T-cell (primary cell): ENCODE data around the gene WDR46. TPM values are rescaled to one million over a fixed set of nuclear protein-coding genes. Genes with fewer than 3 reads are reported as not detected.
A peak's percentile ranks its signal among the peaks of the same experiment; 100 is the strongest.

ENCODE experiments used
- ATAC-seq, 4 experiments: fragments of 200-7000 bp in 3 of 4; fragments of 150-1000 bp in 1 of 4; cut with Tn5 transposase; replicated peaks in 1 of 4; 1 replicate in 3 of 4; 2 replicates in 1 of 4; pipeline ENCODE4 v1.10.0; 2021; ENCODE audit warnings: moderate library complexity in 3 of 4, mild to moderate bottlenecking in 2 of 4, moderate number of reproducible peaks in 1 of 4
- CTCF ChIA-PET, 2 donors: fragments of 300-600 bp; sonication (Branson Sonifier 250); formaldehyde crosslinking; loops; one replicate each; lab custom pipeline; 2022; ENCODE audit warnings: antibody characterized with exemption in 2 of 2; lab: Charles Lee
- POLR2A ChIA-PET, 2 donors: fragments of 300-600 bp; sonication (Branson Sonifier 250); formaldehyde crosslinking; loops; one replicate each; lab custom pipeline; 2022; ENCODE audit warnings: antibody characterized with exemption in 2 of 2; lab: Charles Lee
- DNase-seq, 35 experiments: peaks; one replicate each; pipeline versions ENCODE4 v3.0.0 to v3.0.0-alpha.2; 2013 to 2023
- H3K27ac ChIP-seq: one replicate; pipeline ENCODE4 v1.5.1; 2013; ENCODE audit warnings: low read length
- H3K27me3 ChIP-seq, 2 experiments: replicated peaks in 1 of 2; 1 replicate in 1 of 2; 2 replicates in 1 of 2; pipeline versions ENCODE4 v1.6.1 to v1.7.0; 2013; ENCODE audit warnings: low read length in 1 of 2, mixed read lengths in 1 of 2; ENCODE audit not compliant: control insufficient read depth in 2 of 2, insufficient read depth in 2 of 2; ENCODE audit errors: extremely low read depth in 1 of 2
- H3K36me3 ChIP-seq, 2 donors: 1 replicate in 1 of 2; 2 replicates in 1 of 2; pipeline versions ENCODE4 v1.6.1 to v1.7.0; 2013; ENCODE audit warnings: low read length in 1 of 2; ENCODE audit not compliant: control insufficient read depth in 2 of 2, insufficient read depth in 1 of 2; ENCODE audit errors: extremely low read depth in 1 of 2
- H3K4me1 ChIP-seq, 2 experiments: 1 replicate in 1 of 2; 2 replicates in 1 of 2; pipeline versions ENCODE4 v1.6.1 to v1.7.0; 2013; ENCODE audit warnings: low read length in 2 of 2, mixed read lengths in 1 of 2; ENCODE audit not compliant: insufficient read depth in 2 of 2, control insufficient read depth in 1 of 2; ENCODE audit errors: extremely low read depth in 1 of 2
- H3K4me3 ChIP-seq, 2 donors: 1 replicate in 1 of 2; 2 replicates in 1 of 2; pipeline versions ENCODE4 v1.5.1 to v1.7.0; 2013; ENCODE audit warnings: mild to moderate bottlenecking in 2 of 2, low read length in 1 of 2, moderate library complexity in 1 of 2; ENCODE audit not compliant: control insufficient read depth in 1 of 2; ENCODE audit errors: extremely low read depth in 1 of 2
- H3K9me3 ChIP-seq: 2 replicates; pipeline ENCODE4 v1.7.0; 2013
- H3K27ac Mint-ChIP-seq, 2 donors: one replicate each; pipeline ENCODE4 v1.8.0; 2020 to 2021; ENCODE audit warnings: mild to moderate bottlenecking in 2 of 2, mixed read lengths in 2 of 2
- H3K27me3 Mint-ChIP-seq, 2 donors: one replicate each; pipeline ENCODE4 v1.8.0; 2021 to 2022; ENCODE audit warnings: mixed read lengths in 2 of 2
- H3K36me3 Mint-ChIP-seq: one replicate; pipeline ENCODE4 v1.8.0; 2021; ENCODE audit warnings: mixed read lengths
- H3K4me1 Mint-ChIP-seq, 3 donors: one replicate each; pipeline ENCODE4 v1.8.0; 2020 to 2022; ENCODE audit warnings: mixed read lengths in 3 of 3, mild to moderate bottlenecking in 1 of 3
- H3K4me3 Mint-ChIP-seq, 3 donors: one replicate each; pipeline ENCODE4 v1.8.0; 2020 to 2022; ENCODE audit warnings: mild to moderate bottlenecking in 3 of 3, mixed read lengths in 3 of 3, moderate library complexity in 3 of 3
- H3K9me3 Mint-ChIP-seq, 3 donors: one replicate each; pipeline ENCODE4 v1.8.0; 2020 to 2022; ENCODE audit warnings: mixed read lengths in 3 of 3
- WGBS: methylation state at CpG from one replicate; pipeline ENCODE4 v1.1.5; 2013; ENCODE audit warnings: missing lambda C conversion rate; ENCODE audit not compliant: insufficient coverage; 5-methylcytosine and 5-hydroxymethylcytosine counted together
- total RNA-seq, 35 experiments: library from RNA in 6 of 35; stranded (reverse) in 6 of 35; fragments of 120-200 nt in 1 of 35; gene quantifications; one replicate each; pipeline versions ENCODE4 v1.2.1 to v1.2.4 and lab custom pipeline; 2013 to 2026

WDR46 gene
- total RNA-seq, 5 donors from 2014 or later (not counting 1 experiment from before 2014, with no cell fraction given), result 38.3 to 74.4 (median 60.4) TPM

DNA sequence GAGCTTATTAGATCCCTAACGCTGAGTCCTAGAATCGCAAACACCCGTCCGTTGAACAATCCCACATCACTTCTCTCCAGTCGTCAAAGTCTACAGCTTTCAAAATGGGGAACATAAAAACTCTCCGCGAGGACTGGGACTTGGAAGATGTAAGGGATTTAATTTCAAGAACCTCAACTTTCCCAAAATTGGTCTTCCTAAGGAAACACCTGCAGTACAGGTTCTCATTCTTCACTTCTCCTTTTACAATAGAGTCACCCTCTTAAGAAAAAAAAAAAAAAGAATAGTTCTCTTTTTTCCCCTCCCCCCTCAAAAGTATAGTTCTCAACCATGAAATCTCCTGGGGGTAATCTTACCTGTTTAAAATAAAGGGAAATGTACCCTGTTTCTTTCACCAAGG is 35.1 kb upstream of the WDR46 start:
- ATAC-seq (no peak), DNase-seq (no peak)
- no CpG with 5 or more reads among the region's 7 CpGs for WGBS
- Histone ChIP-seq H3K36me3 (peaks cover 6 to 25% of the 10 kb centered on the region in 2 donors), H3K9me3 (no peaks in the 10 kb centered on the region), H3K4me1 (peaks cover 30 to 42% of the 10 kb centered on the region in 2 experiments), H3K4me3 (peak overlapping the region; percentile 94 to 97), H3K27me3 (no peaks in the 10 kb centered on the region), H3K27ac (peak overlapping the region; percentile 87)
- H3K9me3 Mint-ChIP-seq, result no peaks in the 10 kb centered on the region
- H3K27ac Mint-ChIP-seq, result peak overlapping the region; percentile 97 to 98
- peak overlapping the region; percentile 96 to 100 (median 99) for H3K4me3 Mint-ChIP-seq
- no peaks in the 10 kb centered on the region for H3K27me3 Mint-ChIP-seq
- peaks cover 25% of the 10 kb centered on the region for H3K36me3 Mint-ChIP-seq
- peaks cover 42 to 50% (median 48%) of the 10 kb centered on the region in 3 donors for H3K4me1 Mint-ChIP-seq
- ChIA-PET CTCF (interaction anchor here in 1 of 2 donors (0.7 kb wide), 1 partner anchor 130 kb away, joined by 3 read pairs; the partner anchor contains the start of gene ZBTB9), POLR2A (interaction anchor here (0.6 to 1.1 kb wide), 4 partner anchors 17 to 1731 kb away, joined by 3 to 9 read pairs (median 7); no protein-coding TSS in a partner anchor)

DNA sequence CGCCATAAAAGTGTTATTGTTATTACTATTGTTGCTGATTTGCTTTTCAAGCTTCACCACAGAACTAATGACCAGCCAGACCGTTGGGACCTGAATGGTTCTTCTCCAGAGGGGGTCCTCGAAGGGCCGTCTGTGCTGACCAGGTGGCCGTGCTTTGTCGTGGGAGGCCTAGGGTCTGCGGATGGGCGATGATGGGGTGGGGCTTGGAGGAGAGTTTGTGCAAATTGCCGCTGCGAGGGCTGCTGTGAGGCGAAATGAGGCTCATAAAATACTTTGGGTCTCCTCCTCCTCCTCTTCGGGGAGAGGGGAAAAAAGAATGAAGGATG is 34.5 kb upstream of the WDR46 start:
- no CpG with 5 or more reads among the region's 12 CpGs for WGBS
- DNase-seq, result no peak
- H3K36me3 Mint-ChIP-seq, result peaks cover 30% of the 10 kb centered on the region
- H3K9me3 Mint-ChIP-seq, result no peaks in the 10 kb centered on the region
- peaks cover 47 to 55% (median 53%) of the 10 kb centered on the region in 3 donors for H3K4me1 Mint-ChIP-seq
- no peak for ATAC-seq
- CTCF ChIA-PET, result interaction anchor here in 1 of 2 donors (0.7 kb wide), 1 partner anchor 131 kb away, joined by 3 read pairs; the partner anchor contains the start of gene ZBTB9
- H3K27ac Mint-ChIP-seq, result peak overlapping the region; percentile 97 to 98
- peak overlapping the region; percentile 87 for H3K27ac ChIP-seq
- H3K36me3 ChIP-seq, result peaks cover 11 to 30% of the 10 kb centered on the region in 2 donors
- POLR2A ChIA-PET, result interaction anchor here (0.6 to 1.1 kb wide), 5 partner anchors 17 to 1730 kb away, joined by 3 to 9 read pairs (median 6); no protein-coding TSS in a partner anchor
- H3K4me1 ChIP-seq, result peaks cover 35 to 47% of the 10 kb centered on the region in 2 experiments
- H3K27me3 ChIP-seq, result no peaks in the 10 kb centered on the region
- peak overlapping the region; percentile 96 to 100 (median 99) for H3K4me3 Mint-ChIP-seq
- no peaks in the 10 kb centered on the region for H3K9me3 ChIP-seq
- peak overlapping the region; percentile 94 to 97 for H3K4me3 ChIP-seq
- no peaks in the 10 kb centered on the region for H3K27me3 Mint-ChIP-seq

GRCh38 chr6:33321227-33321626 is 32.2 kb upstream of the WDR46 start:
- peak overlapping the region; percentile 77 to 100 (median 99) for H3K4me3 Mint-ChIP-seq
- Histone ChIP-seq H3K27ac (peak overlapping the region; percentile 87), H3K9me3 (no peaks in the 10 kb centered on the region), H3K4me3 (peak overlapping the region; percentile 35 to 97), H3K36me3 (peaks cover 12 to 36% of the 10 kb centered on the region in 2 donors), H3K27me3 (no peaks in the 10 kb centered on the region), H3K4me1 (peaks cover 41 to 67% of the 10 kb centered on the region in 2 experiments)
- H3K27ac Mint-ChIP-seq, result peak overlapping the region; percentile 78 to 82
- DNase-seq (no peak), ATAC-seq (no peak)
- peaks cover 32% of the 10 kb centered on the region for H3K36me3 Mint-ChIP-seq
- ChIA-PET CTCF (no interaction called here), POLR2A (interaction anchor here in 1 of 2 donors (0.6 kb wide), 1 partner anchor 1363 kb away, joined by 3 read pairs; no protein-coding TSS in a partner anchor)
- H3K27me3 Mint-ChIP-seq, result no peaks in the 10 kb centered on the region
- WGBS, result 89% methylated on average over 8 of the region's 9 CpGs
- peaks cover 67 to 76% (median 71%) of the 10 kb centered on the region in 3 donors for H3K4me1 Mint-ChIP-seq
- H3K9me3 Mint-ChIP-seq, result no peaks in the 10 kb centered on the region

DNA sequence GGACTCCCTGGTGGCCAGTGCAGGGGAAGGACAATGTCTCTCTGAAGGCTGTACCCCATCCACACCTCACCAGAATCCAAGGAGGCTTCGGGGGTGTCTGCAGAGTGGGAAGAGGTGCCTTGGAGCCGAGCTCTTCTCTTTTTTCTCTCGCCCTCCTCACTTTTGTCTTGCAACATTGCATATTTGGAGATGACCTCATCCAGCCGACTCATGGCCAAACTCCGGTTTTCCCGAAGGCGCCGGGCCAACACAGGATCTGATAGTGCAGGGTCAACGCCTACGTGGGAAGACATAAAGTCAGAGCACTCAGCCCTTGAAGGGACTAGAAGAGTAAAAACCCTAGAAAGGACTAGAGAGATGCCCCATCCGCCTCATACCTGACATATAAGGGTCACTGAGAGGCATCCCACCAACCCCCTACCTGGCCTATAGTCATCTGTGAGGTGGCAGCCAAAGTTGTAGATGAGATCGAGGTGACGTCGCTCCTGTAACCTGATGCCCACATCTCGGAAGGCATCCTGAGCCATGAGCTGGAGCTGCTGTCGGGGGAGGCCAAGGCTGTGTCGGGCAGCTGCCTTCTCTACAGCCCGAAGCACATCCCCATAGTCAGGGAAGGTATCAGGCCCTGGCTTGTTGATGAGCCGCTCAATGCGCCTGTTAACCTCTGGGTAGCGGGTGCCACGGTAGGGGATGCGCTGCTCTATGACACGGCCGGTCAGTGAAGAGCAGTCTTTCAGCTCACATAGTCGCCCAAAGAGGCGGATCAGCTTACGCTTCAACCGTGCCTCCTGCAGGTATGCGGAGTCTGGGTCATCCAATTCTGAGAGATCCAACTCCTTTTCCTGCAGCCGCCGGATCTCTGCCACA is 31.5 kb upstream of the WDR46 start:
- H3K4me3 Mint-ChIP-seq, result peak overlapping the region; percentile 77 to 100 (median 99)
- peaks cover 74 to 80% (median 78%) of the 10 kb centered on the region in 3 donors for H3K4me1 Mint-ChIP-seq
- no peak for DNase-seq
- H3K36me3 Mint-ChIP-seq, result peaks cover 32% of the 10 kb centered on the region
- H3K9me3 Mint-ChIP-seq, result no peaks in the 10 kb centered on the region
- H3K27ac ChIP-seq, result peak overlapping the region; percentile 15
- H3K36me3 ChIP-seq, result peaks cover 12 to 39% of the 10 kb centered on the region in 2 donors
- ATAC-seq, result no peak
- CTCF ChIA-PET, result no interaction called here
- peak overlapping the region; percentile 78 to 82 for H3K27ac Mint-ChIP-seq
- H3K27me3 ChIP-seq, result no peaks in the 10 kb centered on the region
- H3K4me1 ChIP-seq, result peaks cover 41 to 74% of the 10 kb centered on the region in 2 experiments
- POLR2A ChIA-PET, result interaction anchor here in 1 of 2 donors (0.6 kb wide), 1 partner anchor 1362 kb away, joined by 3 read pairs; no protein-coding TSS in a partner anchor
- peak overlapping the region in 1 of 2 donors; percentile 35 for H3K4me3 ChIP-seq
- no peaks in the 10 kb centered on the region for H3K9me3 ChIP-seq
- 93% methylated on average over 28 of the region's 32 CpGs for WGBS
- H3K27me3 Mint-ChIP-seq, result no peaks in the 10 kb centered on the region

GRCh38 chr6:33319939-33320314 is 30.9 kb upstream of the WDR46 start:
- H3K36me3 Mint-ChIP-seq, result peaks cover 32% of the 10 kb centered on the region

More at GRCh38 chr6:33319939-33320314, 30.9 kb upstream of the WDR46 start:
- Histone ChIP-seq H3K9me3 (no peaks in the 10 kb centered on the region), H3K27ac (peak overlapping the region; percentile 15), H3K27me3 (no peaks in the 10 kb centered on the region), H3K4me3 (no peak overlapping the region), H3K36me3 (peaks cover 12 to 39% of the 10 kb centered on the region in 2 donors), H3K4me1 (peaks cover 42 to 80% of the 10 kb centered on the region in 2 experiments)
- H3K4me1 Mint-ChIP-seq, result peaks cover 80 to 86% (median 80%) of the 10 kb centered on the region in 3 donors
- ChIA-PET POLR2A (no interaction called here), CTCF (no interaction called here)
- WGBS, result 82% methylated on average over 3 of the region's 3 CpGs
- ATAC-seq (no peak), DNase-seq (no peak)
- H3K9me3 Mint-ChIP-seq, result no peaks in the 10 kb centered on the region
- H3K4me3 Mint-ChIP-seq, result peak overlapping the region; percentile 31 to 100 (median 58)
- no peaks in the 10 kb centered on the region for H3K27me3 Mint-ChIP-seq
- peak overlapping the region; percentile 75 to 82 for H3K27ac Mint-ChIP-seq
